ENCODE data around the gene RFX4. TPM values are rescaled to one million over a fixed set of nuclear protein-coding genes. Genes with fewer than 3 reads are reported as not detected.

RFX4 gene
- total RNA-seq, 1 donor from 2014 or later = not detected

DNA sequence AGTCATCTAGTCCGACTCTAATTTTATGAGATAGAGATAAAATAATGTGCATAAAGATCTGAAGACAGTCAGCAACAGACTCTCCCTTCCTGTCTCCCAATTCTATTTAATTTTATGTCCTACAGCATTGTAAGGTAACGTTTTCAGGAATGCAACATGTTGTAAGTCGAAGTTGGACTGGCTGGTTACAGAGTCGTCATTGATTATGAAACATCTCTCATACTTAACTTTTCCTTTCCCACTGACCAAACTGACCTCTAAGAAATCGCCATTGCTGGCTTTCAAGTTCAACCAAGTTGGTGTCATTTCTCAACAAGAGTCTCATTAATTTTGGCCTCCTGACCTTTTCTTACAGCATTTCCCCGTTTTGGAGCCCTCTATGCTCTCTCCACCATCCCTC lies 186.7 kb downstream of the RFX4 start:
- DNase-seq (ENCODE audit: low read depth) = no peak

DNA sequence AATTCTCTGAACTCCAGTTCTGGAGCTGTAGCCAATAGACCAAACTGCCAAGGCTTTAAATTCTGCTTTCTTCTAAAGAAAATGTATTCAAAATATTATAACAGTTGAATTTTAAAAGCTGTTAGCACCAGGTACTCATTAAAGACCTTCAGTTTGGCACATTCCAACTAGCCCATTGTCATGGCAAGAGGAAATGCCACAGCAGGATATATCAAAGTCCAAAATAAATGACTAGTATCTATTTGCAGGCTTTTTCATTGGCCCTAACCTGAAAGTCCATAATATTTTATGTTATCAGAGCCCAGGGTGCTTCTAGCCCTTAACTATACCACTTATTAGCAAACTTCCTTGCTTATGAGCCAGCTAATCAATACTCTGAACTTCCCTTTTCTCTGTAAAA lies 188.6 kb downstream of the RFX4 start:
- no peak overlapping the region for H3K4me3 ChIP-seq (ENCODE audit: low read depth, low read length)
- no peaks in the 10 kb centered on the region for H3K27me3 ChIP-seq (ENCODE audit: control insufficient read depth, insufficient read depth, low read length)
- H3K36me3 ChIP-seq (ENCODE audit: control insufficient read depth, insufficient read depth, low read length) = no peaks in the 10 kb centered on the region
- TF ChIP-seq CTCF (IDR thresholded peaks at IDR 0.05; ENCODE audit: insufficient read depth, low read length, poor library complexity, severe bottlenecking) = no peak
- no peak for DNase-seq (ENCODE audit: low read depth)

More for the DNA sequence above, 186.7 kb downstream of the RFX4 start:
- Histone ChIP-seq H3K4me3 (ENCODE audit: low read depth, low read length) (no peak overlapping the region), H3K27me3 (ENCODE audit: control insufficient read depth, insufficient read depth, low read length) (no peaks in the 10 kb centered on the region), H3K36me3 (ENCODE audit: control insufficient read depth, insufficient read depth, low read length) (no peaks in the 10 kb centered on the region)
- no peak for TF ChIP-seq CTCF (IDR thresholded peaks at IDR 0.05; ENCODE audit: insufficient read depth, low read length, poor library complexity, severe bottlenecking)

DNA sequence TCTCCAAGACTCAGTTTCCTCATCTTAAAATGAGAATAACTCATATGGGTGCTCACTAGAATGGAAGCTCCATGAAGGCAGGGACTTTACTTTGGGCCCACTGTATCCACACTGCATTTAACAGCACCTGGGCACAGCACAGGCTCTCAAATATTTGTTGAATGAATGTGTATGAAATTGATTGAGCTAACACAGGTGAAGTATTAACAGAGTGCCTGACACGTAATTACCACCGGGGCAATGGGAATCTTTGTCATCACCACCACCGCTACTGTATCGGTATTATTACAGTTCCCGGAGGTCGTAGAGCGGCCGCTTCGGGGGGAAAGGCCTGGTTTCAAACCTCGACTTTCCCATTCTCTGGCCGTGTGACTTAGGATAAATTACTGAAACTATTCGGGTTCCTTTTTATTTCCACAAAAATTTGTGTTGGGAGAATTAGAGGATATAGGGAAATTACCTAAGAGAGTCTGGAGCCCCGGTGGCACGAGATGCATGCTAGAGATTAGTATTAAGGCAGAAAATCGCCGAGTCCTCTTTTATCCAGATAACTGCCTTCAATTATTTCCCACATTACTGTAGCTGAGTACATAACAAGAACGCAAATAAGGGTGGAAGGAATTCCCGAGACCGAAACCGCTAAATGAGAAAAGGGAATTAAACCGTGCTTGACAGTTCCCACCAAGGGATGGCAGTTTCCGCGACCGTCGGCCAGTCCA lies 190.6 kb downstream of the RFX4 start:
- H3K27me3 ChIP-seq (ENCODE audit: control insufficient read depth, insufficient read depth, low read length) = no peaks in the 10 kb centered on the region
- DNase-seq (ENCODE audit: low read depth) = no peak

DNA sequence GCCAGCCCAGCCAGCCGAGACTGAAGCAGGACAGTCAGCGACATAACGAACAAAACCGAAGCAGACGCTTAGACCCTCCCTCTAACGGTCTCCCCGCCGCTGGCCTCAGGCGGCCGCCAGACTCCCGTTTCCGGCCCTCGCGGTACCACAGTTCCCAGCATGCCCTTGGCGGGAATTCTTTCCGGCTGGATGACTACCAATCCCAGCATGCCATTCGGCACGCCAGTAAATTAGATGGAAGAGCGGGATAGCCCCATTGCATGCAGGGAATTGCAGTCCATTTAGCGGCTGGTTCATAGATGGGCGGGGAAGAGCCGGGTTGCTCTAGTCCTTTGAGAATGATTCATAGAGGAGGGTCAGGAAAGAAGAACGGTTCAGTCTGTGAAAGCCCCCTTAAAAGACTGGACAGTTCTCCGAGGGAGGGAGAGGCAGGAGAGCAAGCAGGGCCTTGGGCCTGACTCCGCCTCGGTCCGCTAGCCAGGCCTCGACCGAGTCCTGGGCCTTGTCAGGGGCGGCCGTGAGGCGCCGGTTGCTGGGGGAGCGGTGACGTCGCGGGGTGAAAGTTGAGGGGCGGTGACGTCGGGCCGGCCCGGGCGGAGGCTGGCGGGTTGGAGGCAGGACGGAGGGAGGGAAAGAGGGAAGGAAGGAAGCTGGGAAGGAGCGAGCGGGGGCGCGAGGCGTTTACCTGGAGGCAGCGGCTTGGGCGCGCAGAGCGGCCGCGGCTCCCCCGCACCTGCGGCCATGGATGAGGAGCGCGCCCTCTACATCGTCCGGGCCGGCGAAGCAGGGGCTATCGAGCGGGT lies 191.4 kb downstream of the RFX4 start, which contains the start of gene RIC8B:
Gene RIC8B (plus strand): TSS at position 678 of the 803 bp plus-strand sequence. CDS start 64 bp downstream, at position 742.
- Histone ChIP-seq H3K36me3 (ENCODE audit: control insufficient read depth, insufficient read depth, low read length) (no peaks in the 10 kb centered on the region), H3K27me3 (ENCODE audit: control insufficient read depth, insufficient read depth, low read length) (no peaks in the 10 kb centered on the region), H3K4me3 (ENCODE audit: low read depth, low read length) (peak within 1 kb of the TSS; percentile 83)
- TF ChIP-seq CTCF (IDR thresholded peaks at IDR 0.05; ENCODE audit: insufficient read depth, low read length, poor library complexity, severe bottlenecking) = no peak
- peak; percentile 97 for DNase-seq (ENCODE audit: low read depth)

More for the DNA sequence above, 190.6 kb downstream of the RFX4 start:
- peak overlapping the region; percentile 83 for H3K4me3 ChIP-seq (ENCODE audit: low read depth, low read length)
- no peak for TF ChIP-seq CTCF (IDR thresholded peaks at IDR 0.05; ENCODE audit: insufficient read depth, low read length, poor library complexity, severe bottlenecking)
- no peaks in the 10 kb centered on the region for H3K36me3 ChIP-seq (ENCODE audit: control insufficient read depth, insufficient read depth, low read length)

DNA sequence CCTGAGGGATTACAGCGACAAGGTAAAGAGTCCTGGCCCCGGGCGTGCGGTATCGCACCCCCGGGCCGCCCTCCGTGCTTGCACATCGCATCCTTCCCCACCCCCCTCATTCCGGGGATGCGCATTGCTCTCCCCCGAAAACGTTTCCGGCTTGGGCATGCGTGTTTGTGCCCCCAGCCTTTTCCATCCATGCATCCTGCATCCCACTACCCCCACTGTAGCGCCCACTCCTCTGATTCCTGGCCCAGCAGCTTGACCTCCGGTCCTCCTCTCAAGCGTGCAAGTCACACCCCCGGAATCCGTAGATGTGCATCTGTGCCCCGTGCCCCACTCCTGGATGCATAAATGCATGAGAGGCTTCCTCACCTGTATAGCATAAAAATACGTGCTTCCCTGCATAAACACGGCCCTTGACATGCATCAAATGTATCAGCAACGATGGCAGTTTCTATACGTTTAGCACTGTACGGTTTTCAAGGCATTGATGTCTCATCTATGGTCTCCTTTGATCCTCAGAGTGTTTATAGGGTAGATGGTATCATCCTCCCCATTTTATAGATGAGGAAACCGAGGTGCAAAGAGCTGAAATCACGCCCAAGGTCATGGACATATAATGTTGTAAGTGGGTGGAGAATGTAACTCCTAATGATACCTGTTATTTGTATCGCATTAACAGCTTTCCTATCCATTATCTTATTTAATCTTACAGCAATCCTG lies 192.2 kb downstream of the RFX4 start:
- H3K4me3 ChIP-seq (ENCODE audit: low read depth, low read length) = peak overlapping the region; percentile 83
- no peaks in the 10 kb centered on the region for H3K27me3 ChIP-seq (ENCODE audit: control insufficient read depth, insufficient read depth, low read length)
- TF ChIP-seq CTCF (IDR thresholded peaks at IDR 0.05; ENCODE audit: insufficient read depth, low read length, poor library complexity, severe bottlenecking) = no peak
- H3K36me3 ChIP-seq (ENCODE audit: control insufficient read depth, insufficient read depth, low read length) = no peaks in the 10 kb centered on the region
- no peak for DNase-seq (ENCODE audit: low read depth)

Measured in kidney epithelial cell (primary cell).